BE2C (cell line): ENCODE results near the gene VAV2.
A peak's percentile ranks its signal among the peaks of the same experiment; 100 is the strongest.

ENCODE experiments used
- DNase-seq: peaks from one replicate; pipeline ENCODE4 v3.0.0-alpha.2; 2020
- H3K27me3 ChIP-seq: fragments of 250-450 bp; sonication (Bioruptor Pico); 2 replicates; pipeline ENCODE4 v1.5.1; 2020; ENCODE audit warnings: mild to moderate bottlenecking
- H3K36me3 ChIP-seq: fragments of 250-450 bp; sonication (Bioruptor Pico); 2 replicates; pipeline ENCODE4 v1.5.1; 2020; ENCODE audit warnings: mild to moderate bottlenecking
- H3K4me1 ChIP-seq: fragments of 250-450 bp; sonication (Bioruptor Pico); 2 replicates; pipeline ENCODE4 v1.5.1; 2020
- H3K4me3 ChIP-seq: 2 replicates; pipeline ENCODE4 v1.5.1; 2011; ENCODE audit warnings: low read depth, low read length
- H3K9me3 ChIP-seq: fragments of 250-450 bp; sonication (Bioruptor Pico); 2 replicates; pipeline ENCODE4 v1.5.1; 2020
- TF ChIP-seq, protein P1 (sequence below): IDR thresholded peaks from 2 replicates; pipeline ENCODE4 v1.5.1; 2012; ENCODE audit warnings: mild to moderate bottlenecking, low read depth, low read length

The VAV2 gene

DNA sequence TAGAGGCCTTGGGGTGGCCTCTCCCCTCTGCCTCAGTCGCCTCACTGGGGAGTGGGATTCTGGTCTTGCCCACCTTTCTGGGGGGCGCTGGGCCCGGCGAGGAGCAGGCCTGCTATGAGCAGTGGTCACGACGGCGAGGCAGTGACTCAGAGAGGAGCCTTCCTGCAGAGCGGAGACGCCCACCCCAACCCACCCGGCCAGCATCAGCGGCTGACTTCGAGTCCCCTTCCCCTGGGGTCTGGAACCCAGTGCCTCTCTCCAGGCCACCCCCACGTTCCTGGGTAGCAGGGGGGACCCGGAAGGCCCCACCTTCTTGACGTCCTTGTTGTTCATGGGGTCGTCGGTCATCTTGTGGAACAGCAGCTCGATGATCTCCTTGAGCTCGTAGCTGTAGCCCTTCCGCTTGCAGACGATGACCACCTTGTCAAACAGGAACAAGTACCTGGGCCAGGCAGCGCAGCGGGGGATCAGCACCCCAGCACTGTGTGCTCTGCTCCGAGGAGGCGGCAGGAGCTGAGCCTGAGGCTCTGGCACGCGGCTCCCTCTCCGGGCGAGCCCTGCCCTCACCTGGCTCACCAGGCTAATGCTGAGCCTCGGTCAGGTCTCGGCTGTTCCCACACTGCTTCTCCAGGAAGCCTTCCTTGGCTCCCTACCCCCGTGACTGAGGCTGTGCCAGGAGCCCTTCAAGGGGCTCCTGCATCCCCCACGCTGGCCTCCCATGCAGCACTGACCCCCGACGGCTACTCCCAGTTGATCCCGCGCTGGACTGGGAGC, 203.9 kb downstream of the VAV2 start:
- Histone ChIP-seq H3K4me1 (peaks cover 19% of the 10 kb centered on the region), H3K4me3 (no peak overlapping the region), H3K36me3 (peaks cover 40% of the 10 kb centered on the region), H3K27me3 (no peaks in the 10 kb centered on the region), H3K9me3 (no peaks in the 10 kb centered on the region)
- DNase-seq, result no peak
- TF ChIP-seq, protein P1, sequence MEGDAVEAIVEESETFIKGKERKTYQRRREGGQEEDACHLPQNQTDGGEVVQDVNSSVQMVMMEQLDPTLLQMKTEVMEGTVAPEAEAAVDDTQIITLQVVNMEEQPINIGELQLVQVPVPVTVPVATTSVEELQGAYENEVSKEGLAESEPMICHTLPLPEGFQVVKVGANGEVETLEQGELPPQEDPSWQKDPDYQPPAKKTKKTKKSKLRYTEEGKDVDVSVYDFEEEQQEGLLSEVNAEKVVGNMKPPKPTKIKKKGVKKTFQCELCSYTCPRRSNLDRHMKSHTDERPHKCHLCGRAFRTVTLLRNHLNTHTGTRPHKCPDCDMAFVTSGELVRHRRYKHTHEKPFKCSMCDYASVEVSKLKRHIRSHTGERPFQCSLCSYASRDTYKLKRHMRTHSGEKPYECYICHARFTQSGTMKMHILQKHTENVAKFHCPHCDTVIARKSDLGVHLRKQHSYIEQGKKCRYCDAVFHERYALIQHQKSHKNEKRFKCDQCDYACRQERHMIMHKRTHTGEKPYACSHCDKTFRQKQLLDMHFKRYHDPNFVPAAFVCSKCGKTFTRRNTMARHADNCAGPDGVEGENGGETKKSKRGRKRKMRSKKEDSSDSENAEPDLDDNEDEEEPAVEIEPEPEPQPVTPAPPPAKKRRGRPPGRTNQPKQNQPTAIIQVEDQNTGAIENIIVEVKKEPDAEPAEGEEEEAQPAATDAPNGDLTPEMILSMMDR, result no peak

DNA sequence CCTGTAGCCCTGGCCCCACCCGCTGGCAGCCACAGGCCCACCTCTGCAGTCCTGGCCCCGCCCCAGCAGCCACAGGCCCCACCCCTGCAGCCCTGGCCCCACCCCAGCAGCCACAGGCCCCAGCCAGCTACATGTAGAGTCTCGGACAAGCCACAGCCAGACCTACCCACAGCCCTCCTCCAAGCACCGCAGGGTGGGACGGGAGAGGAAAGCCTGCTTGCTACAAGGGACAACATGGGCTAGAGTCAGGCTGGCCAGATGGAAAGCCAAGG, 204.4 kb downstream of the VAV2 start:
- no peaks in the 10 kb centered on the region for H3K9me3 ChIP-seq
- peak; percentile 87 for DNase-seq
- H3K4me3 ChIP-seq, result no peak overlapping the region
- H3K27me3 ChIP-seq, result no peaks in the 10 kb centered on the region
- TF ChIP-seq, protein P1, result no peak
- peaks cover 17% of the 10 kb centered on the region for H3K4me1 ChIP-seq
- peaks cover 45% of the 10 kb centered on the region for H3K36me3 ChIP-seq

DNA sequence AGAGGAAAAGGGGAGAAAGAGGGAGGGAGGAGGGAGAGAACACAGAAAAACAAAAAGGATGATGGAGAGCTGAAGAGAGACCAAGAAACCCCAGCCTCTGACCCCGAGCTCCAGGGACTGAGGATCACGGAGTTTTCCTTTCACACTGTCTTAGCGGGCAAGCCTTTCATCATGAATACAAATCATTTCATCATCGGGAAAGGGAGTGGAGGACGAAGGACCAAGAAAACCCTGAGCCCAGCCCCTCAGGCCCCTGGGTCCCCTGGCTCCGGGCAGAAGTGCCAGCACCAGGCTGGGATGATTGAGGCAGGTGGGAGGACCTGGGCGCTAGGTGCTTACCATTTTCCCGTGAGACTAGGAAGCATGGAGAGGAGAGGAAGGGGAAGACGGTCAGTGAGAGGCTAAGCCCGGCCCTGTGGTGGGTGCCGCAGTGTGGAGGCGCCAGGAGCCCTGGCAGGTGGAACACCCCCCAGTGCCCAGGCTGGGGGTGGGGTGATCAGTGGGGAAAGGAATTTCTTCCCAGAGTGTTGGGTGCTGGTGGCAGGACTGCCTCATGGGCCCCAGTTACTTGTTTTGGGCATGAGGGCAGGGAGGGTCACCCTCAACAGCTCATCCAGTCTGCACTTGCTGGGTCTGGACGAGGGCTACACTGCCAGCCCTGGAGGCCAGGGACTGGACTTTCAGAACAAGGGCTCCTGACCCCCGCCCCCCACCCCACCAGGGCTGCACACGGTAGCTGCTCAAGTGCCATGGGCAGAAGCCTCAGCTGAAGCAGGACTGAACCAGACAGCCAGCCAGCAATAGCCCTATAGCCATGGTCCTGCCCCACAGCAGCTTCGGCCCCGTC, 205.0 kb downstream of the VAV2 start:
- DNase-seq, result no peak
- H3K27me3 ChIP-seq, result no peaks in the 10 kb centered on the region
- TF ChIP-seq, protein P1, result no peak
- H3K36me3 ChIP-seq, result peaks cover 49% of the 10 kb centered on the region
- no peaks in the 10 kb centered on the region for H3K9me3 ChIP-seq
- H3K4me3 ChIP-seq, result no peak overlapping the region
- peaks cover 21% of the 10 kb centered on the region for H3K4me1 ChIP-seq

DNA sequence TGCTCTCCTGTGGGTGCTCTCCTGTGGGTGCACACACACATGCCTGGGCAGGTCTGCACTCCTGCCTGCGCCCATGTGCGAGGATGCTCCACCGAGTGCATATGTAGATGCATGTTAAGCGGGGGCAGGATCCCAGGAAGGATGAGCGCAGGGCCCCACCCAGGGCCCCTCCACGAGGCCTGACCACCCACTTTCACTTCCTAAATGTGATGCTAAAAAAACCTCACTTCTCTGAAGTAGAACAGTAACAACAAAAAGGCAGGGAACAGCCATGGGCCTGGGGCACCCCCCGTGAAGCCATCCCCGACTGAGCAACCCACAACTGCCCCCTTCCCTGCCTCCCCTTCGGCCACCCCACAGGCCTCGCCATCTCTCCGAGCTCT, 205.8 kb downstream of the VAV2 start:
- TF ChIP-seq, protein P1, result no peak
- no peak overlapping the region for H3K4me3 ChIP-seq
- no peak for DNase-seq
- no peaks in the 10 kb centered on the region for H3K27me3 ChIP-seq
- no peaks in the 10 kb centered on the region for H3K9me3 ChIP-seq
- peaks cover 21% of the 10 kb centered on the region for H3K4me1 ChIP-seq
- peaks cover 57% of the 10 kb centered on the region for H3K36me3 ChIP-seq

DNA sequence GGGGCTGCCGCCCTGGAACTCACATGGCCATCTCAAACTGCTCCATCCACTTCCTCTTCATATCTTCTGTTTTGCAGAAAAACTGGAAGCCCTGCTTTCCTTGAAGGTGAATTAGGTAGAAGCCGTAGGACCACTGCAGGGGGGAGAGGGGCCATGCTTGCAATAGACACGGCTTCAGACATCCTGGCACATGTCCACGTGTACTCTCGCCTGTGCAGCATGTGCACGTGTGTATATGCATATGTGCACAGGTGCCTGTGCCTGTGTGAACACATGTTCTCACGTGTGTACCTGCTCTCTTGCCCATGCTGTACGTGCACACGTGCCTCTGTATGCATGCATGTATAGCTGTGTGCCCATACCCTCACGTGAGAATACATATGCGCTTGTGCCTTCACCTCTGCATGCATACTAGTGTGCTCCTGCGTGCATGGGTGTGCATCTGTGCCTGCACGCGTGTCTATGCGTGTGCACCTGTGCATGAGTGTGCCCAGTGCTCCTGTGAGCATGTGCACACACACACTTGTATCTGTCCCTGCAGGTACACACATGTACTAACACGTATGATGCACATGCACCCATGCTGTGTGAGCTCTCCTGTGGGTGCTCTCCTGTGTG, 206.3 kb downstream of the VAV2 start:
- Histone ChIP-seq H3K4me3 (no peak overlapping the region), H3K9me3 (no peaks in the 10 kb centered on the region), H3K36me3 (peaks cover 59% of the 10 kb centered on the region), H3K27me3 (no peaks in the 10 kb centered on the region), H3K4me1 (peaks cover 21% of the 10 kb centered on the region)
- no peak for DNase-seq
- TF ChIP-seq, protein P1, result no peak
